ENCODE results near the gene GPR143. TPM values are rescaled to one million over a fixed set of nuclear protein-coding genes. Genes with fewer than 3 reads are reported as not detected.

GPR143 gene
- total RNA-seq, 1 experiment from 2014 or later: 1.2 TPM

- no peak overlapping the region for H3K27ac ChIP-seq (ENCODE audit: low read depth, low read length, poor library complexity, severe bottlenecking)
- BruUV-seq (replicated peaks): no TSS peak
- ChIA-PET POLR2A (ENCODE audit: low non-redundant PET) (no interaction called here), CTCF (no interaction called here)
- H3K4me3 ChIP-seq (ENCODE audit: low read depth, low read length, poor library complexity, severe bottlenecking): no peak overlapping the region
- no peaks in the 10 kb centered on the region for H3K36me3 ChIP-seq (ENCODE audit: insufficient read depth, low read length, poor library complexity, severe bottlenecking)
- intact Hi-C loops (cut with micrococcal nuclease; ENCODE audit: unreplicated experiment): no loop called here
- no peaks in the 10 kb centered on the region for H3K9me3 ChIP-seq (ENCODE audit: low read depth, low read length, poor library complexity, severe bottlenecking)
- no peak for TF ChIP-seq CTCF (conservative IDR thresholded peaks at IDR 0.05; ENCODE audit: low read depth, low read length)
- TF ChIP-seq EZH2 (IDR thresholded peaks at IDR 0.05; ENCODE audit: borderline replicate concordance, low read depth, low read length, poor library complexity, severe bottlenecking): no peak
- no peaks in the 10 kb centered on the region for H3K27me3 ChIP-seq (replicated peaks; ENCODE audit: insufficient read depth, low read depth, low read length, poor library complexity)
- H3K4me1 ChIP-seq (ENCODE audit: insufficient read depth, low read length, poor library complexity, severe bottlenecking): peaks cover 10% of the 10 kb centered on the region
- DNase-seq (ENCODE audit: low spot score): no peak
Observed at GRCh38 chrX:9749146-9749692, 16.4 kb downstream of the GPR143 start.

GRCh38 chrX:9747644-9748043 is 18.0 kb downstream of the GPR143 start:
- Histone ChIP-seq H3K4me1 (ENCODE audit: insufficient read depth, low read length, poor library complexity, severe bottlenecking) (peaks cover 10% of the 10 kb centered on the region), H3K9me3 (ENCODE audit: low read depth, low read length, poor library complexity, severe bottlenecking) (no peaks in the 10 kb centered on the region), H3K27me3 (replicated peaks; ENCODE audit: insufficient read depth, low read depth, low read length, poor library complexity) (no peaks in the 10 kb centered on the region), H3K36me3 (ENCODE audit: insufficient read depth, low read length, poor library complexity, severe bottlenecking) (no peaks in the 10 kb centered on the region), H3K27ac (ENCODE audit: low read depth, low read length, poor library complexity, severe bottlenecking) (no peak overlapping the region), H3K4me3 (ENCODE audit: low read depth, low read length, poor library complexity, severe bottlenecking) (no peak overlapping the region)
- intact Hi-C loops (cut with micrococcal nuclease; ENCODE audit: unreplicated experiment): no loop called here
- no TSS peak for BruUV-seq (replicated peaks)
- TF ChIP-seq EZH2 (IDR thresholded peaks at IDR 0.05; ENCODE audit: borderline replicate concordance, low read depth, low read length, poor library complexity, severe bottlenecking) (no peak), CTCF (conservative IDR thresholded peaks at IDR 0.05; ENCODE audit: low read depth, low read length) (no peak)
- no peak for DNase-seq (ENCODE audit: low spot score)
- ChIA-PET POLR2A (ENCODE audit: low non-redundant PET) (no interaction called here), CTCF (no interaction called here)

- Histone ChIP-seq H3K9me3 (ENCODE audit: low read depth, low read length, poor library complexity, severe bottlenecking) (no peaks in the 10 kb centered on the region), H3K27me3 (replicated peaks; ENCODE audit: insufficient read depth, low read depth, low read length, poor library complexity) (no peaks in the 10 kb centered on the region), H3K27ac (ENCODE audit: low read depth, low read length, poor library complexity, severe bottlenecking) (peak overlapping the region; percentile 68), H3K4me1 (ENCODE audit: insufficient read depth, low read length, poor library complexity, severe bottlenecking) (peaks cover 10% of the 10 kb centered on the region), H3K4me3 (ENCODE audit: low read depth, low read length, poor library complexity, severe bottlenecking) (no peak overlapping the region), H3K36me3 (ENCODE audit: insufficient read depth, low read length, poor library complexity, severe bottlenecking) (no peaks in the 10 kb centered on the region)
- intact Hi-C loops (cut with micrococcal nuclease; ENCODE audit: unreplicated experiment): no loop called here
- no TSS peak for BruUV-seq (replicated peaks)
- ChIA-PET POLR2A (ENCODE audit: low non-redundant PET) (no interaction called here), CTCF (no interaction called here)
- peak; percentile 88 for DNase-seq (ENCODE audit: low spot score)
- no peak for TF ChIP-seq CTCF (conservative IDR thresholded peaks at IDR 0.05; ENCODE audit: low read depth, low read length)
- TF ChIP-seq EZH2 (IDR thresholded peaks at IDR 0.05; ENCODE audit: borderline replicate concordance, low read depth, low read length, poor library complexity, severe bottlenecking): no peak
Observed at GRCh38 chrX:9746148-9746888, 19.3 kb downstream of the GPR143 start.

Measured in A673 (cell line).